Measurements from ENCODE around the gene EML6. TPM values are rescaled to one million over a fixed set of nuclear protein-coding genes. Genes with fewer than 3 reads are reported as not detected.

EML6 gene
- total RNA-seq, 2 donors from 2014 or later, result 1.4 to 2.1 TPM

DNA sequence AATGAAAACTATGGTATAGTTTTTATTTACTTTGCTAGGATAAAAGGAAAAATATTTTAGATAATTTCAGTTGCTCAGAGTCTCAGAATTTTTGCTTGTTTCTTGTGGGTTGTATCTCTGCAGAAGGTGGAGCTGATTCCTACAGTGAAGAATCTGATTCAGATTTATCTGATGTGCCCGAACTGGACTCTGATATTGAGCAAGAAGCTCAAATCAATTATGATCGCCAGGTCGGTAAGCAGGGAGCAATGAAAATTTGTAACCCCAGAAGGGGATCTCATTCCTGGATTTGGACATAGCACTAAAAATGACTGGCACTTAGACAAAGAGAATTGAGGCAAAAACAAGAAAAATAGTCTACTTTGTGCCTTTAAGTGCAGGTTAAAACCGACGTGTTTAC is 140.2 kb downstream of the EML6 start:
- Histone ChIP-seq H3K27me3 (ENCODE audit: control insufficient read depth, insufficient read depth, low read length, poor library complexity, severe bottlenecking) (no peaks in the 10 kb centered on the region), H3K9ac (ENCODE audit: extremely low read depth, low read length, poor library complexity, severe bottlenecking) (no peak overlapping the region), H3K27ac (ENCODE audit: low read depth, low read length) (no peak overlapping the region), H3K4me3 (ENCODE audit: low read length) (no peak overlapping the region), H3K9me3 (ENCODE audit: control insufficient read depth, low read length) (no peaks in the 10 kb centered on the region), H3K4me1 (ENCODE audit: control insufficient read depth, insufficient read depth, low read length) (no peaks in the 10 kb centered on the region), H3K36me3 (ENCODE audit: control insufficient read depth, insufficient read depth, low read length) (no peaks in the 10 kb centered on the region)
- no peak overlapping the region for H3K27ac Mint-ChIP-seq
- no peaks in the 10 kb centered on the region for H3K36me3 Mint-ChIP-seq (ENCODE audit: low read depth)
- H3K4me3 Mint-ChIP-seq, result no peak overlapping the region
- 92 to 94% methylated on average over 3 to 5 of the region's 5 CpGs for WGBS, 2 experiments (ENCODE audit: insufficient coverage in 1 of 2, insufficient read length in 1 of 2)
- H3K27me3 Mint-ChIP-seq (ENCODE audit: insufficient read depth), result no peaks in the 10 kb centered on the region
- no peaks in the 10 kb centered on the region for H3K4me1 Mint-ChIP-seq
- DNase-seq, result no peak
- TF ChIP-seq, protein P1, sequence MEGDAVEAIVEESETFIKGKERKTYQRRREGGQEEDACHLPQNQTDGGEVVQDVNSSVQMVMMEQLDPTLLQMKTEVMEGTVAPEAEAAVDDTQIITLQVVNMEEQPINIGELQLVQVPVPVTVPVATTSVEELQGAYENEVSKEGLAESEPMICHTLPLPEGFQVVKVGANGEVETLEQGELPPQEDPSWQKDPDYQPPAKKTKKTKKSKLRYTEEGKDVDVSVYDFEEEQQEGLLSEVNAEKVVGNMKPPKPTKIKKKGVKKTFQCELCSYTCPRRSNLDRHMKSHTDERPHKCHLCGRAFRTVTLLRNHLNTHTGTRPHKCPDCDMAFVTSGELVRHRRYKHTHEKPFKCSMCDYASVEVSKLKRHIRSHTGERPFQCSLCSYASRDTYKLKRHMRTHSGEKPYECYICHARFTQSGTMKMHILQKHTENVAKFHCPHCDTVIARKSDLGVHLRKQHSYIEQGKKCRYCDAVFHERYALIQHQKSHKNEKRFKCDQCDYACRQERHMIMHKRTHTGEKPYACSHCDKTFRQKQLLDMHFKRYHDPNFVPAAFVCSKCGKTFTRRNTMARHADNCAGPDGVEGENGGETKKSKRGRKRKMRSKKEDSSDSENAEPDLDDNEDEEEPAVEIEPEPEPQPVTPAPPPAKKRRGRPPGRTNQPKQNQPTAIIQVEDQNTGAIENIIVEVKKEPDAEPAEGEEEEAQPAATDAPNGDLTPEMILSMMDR (conservative IDR thresholded peaks at IDR 0.05), result no peak
- H3K9me3 Mint-ChIP-seq, result no peaks in the 10 kb centered on the region

DNA sequence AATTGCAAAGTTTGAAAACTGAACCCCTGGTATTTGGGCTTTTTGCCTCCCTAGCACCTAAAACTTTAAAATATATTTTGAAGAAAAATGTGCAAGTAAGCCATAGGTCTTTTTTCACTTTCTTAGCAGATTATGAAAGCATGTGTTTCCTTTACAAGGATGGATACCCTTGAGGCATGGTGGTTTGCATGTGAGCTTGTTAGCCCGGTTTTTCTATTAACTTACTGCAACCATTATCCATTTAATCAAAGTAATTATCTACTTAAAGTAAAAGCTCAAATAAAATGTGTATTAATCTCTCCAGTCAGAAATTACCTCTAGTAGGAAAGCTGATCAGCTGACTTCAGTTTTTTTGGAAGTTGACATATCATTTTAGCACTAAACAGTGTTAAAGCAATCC is 140.6 kb downstream of the EML6 start:
- H3K36me3 Mint-ChIP-seq (ENCODE audit: low read depth), result no peaks in the 10 kb centered on the region
- TF ChIP-seq, protein P1 (conservative IDR thresholded peaks at IDR 0.05), result no peak
- no peak overlapping the region for H3K9ac ChIP-seq (ENCODE audit: extremely low read depth, low read length, poor library complexity, severe bottlenecking)
- H3K4me1 Mint-ChIP-seq, result no peaks in the 10 kb centered on the region
- no CpG with 5 or more reads among the region's 1 CpG for WGBS, 2 experiments (ENCODE audit: insufficient coverage in 1 of 2, insufficient read length in 1 of 2)
- H3K36me3 ChIP-seq (ENCODE audit: control insufficient read depth, insufficient read depth, low read length), result no peaks in the 10 kb centered on the region
- H3K9me3 Mint-ChIP-seq, result no peaks in the 10 kb centered on the region
- no peaks in the 10 kb centered on the region for H3K4me1 ChIP-seq (ENCODE audit: control insufficient read depth, insufficient read depth, low read length)
- H3K27ac Mint-ChIP-seq, result no peak overlapping the region
- H3K27me3 ChIP-seq (ENCODE audit: control insufficient read depth, insufficient read depth, low read length, poor library complexity, severe bottlenecking), result no peaks in the 10 kb centered on the region
- H3K27ac ChIP-seq (ENCODE audit: low read depth, low read length), result no peak overlapping the region
- H3K4me3 Mint-ChIP-seq, result no peak overlapping the region
- H3K27me3 Mint-ChIP-seq (ENCODE audit: insufficient read depth), result no peaks in the 10 kb centered on the region
- no peak overlapping the region for H3K4me3 ChIP-seq (ENCODE audit: low read length)
- no peaks in the 10 kb centered on the region for H3K9me3 ChIP-seq (ENCODE audit: control insufficient read depth, low read length)
- DNase-seq, result no peak

DNA sequence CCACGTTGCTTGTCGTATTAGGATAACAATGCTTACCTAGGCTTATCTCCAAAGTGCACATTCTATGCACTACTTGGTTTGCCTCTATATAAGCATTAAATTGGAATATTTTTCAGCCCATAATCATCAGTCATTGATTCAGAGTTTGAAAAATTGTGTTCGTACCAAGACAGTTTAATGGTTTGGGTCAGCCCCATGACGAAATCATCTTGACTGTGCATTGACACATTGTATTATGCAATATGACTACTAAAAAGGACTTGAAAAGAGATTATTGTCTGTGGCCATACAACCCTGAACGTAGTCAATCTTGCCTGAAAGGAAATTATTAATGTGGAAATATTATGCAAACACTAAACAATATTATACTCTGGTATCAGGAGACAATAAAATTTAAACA is 141.3 kb downstream of the EML6 start:
- no peak overlapping the region for H3K9ac ChIP-seq (ENCODE audit: extremely low read depth, low read length, poor library complexity, severe bottlenecking)
- no peak overlapping the region for H3K4me3 ChIP-seq (ENCODE audit: low read length)
- H3K27me3 ChIP-seq (ENCODE audit: control insufficient read depth, insufficient read depth, low read length, poor library complexity, severe bottlenecking), result no peaks in the 10 kb centered on the region
- H3K4me1 Mint-ChIP-seq, result no peaks in the 10 kb centered on the region
- no peak overlapping the region for H3K27ac Mint-ChIP-seq
- TF ChIP-seq, protein P1 (conservative IDR thresholded peaks at IDR 0.05), result no peak
- no peak overlapping the region for H3K4me3 Mint-ChIP-seq
- H3K36me3 ChIP-seq (ENCODE audit: control insufficient read depth, insufficient read depth, low read length), result no peaks in the 10 kb centered on the region
- H3K27ac ChIP-seq (ENCODE audit: low read depth, low read length), result no peak overlapping the region
- H3K36me3 Mint-ChIP-seq (ENCODE audit: low read depth), result no peaks in the 10 kb centered on the region
- H3K9me3 ChIP-seq (ENCODE audit: control insufficient read depth, low read length), result no peaks in the 10 kb centered on the region
- no peaks in the 10 kb centered on the region for H3K27me3 Mint-ChIP-seq (ENCODE audit: insufficient read depth)
- 95 to 100% methylated on average over 3 to 4 of the region's 5 CpGs for WGBS, 2 experiments (ENCODE audit: insufficient coverage in 1 of 2, insufficient read length in 1 of 2)
- no peaks in the 10 kb centered on the region for H3K9me3 Mint-ChIP-seq
- H3K4me1 ChIP-seq (ENCODE audit: control insufficient read depth, insufficient read depth, low read length), result no peaks in the 10 kb centered on the region
- no peak for DNase-seq

All from endodermal cell (in vitro differentiated cells).